Glutamatergic neuron (in vitro differentiated cells): ENCODE results near the gene LRRC8C. TPM values are rescaled to one million over a fixed set of nuclear protein-coding genes. Genes with fewer than 3 reads are reported as not detected.

Experiments used
- DNase-seq: peaks from one replicate; pipeline ENCODE4 v3.0.0; 2022
- H3K27ac Mint-ChIP-seq: one replicate; pipeline ENCODE4 v1.8.0; 2020; ENCODE audit warnings: mild to moderate bottlenecking, mixed read lengths, inconsistent platforms; ENCODE audit not compliant: unreplicated experiment
- H3K27me3 Mint-ChIP-seq: one replicate; pipeline ENCODE4 v1.8.0; 2020; ENCODE audit warnings: mild to moderate bottlenecking, moderate library complexity, mixed read lengths, inconsistent platforms; ENCODE audit not compliant: unreplicated experiment
- H3K36me3 Mint-ChIP-seq: one replicate; pipeline ENCODE4 v1.8.0; 2020; ENCODE audit warnings: mild to moderate bottlenecking, mixed read lengths, inconsistent platforms; ENCODE audit not compliant: unreplicated experiment
- H3K4me1 Mint-ChIP-seq: one replicate; pipeline ENCODE4 v1.8.0; 2020; ENCODE audit warnings: mild to moderate bottlenecking, low read depth, mixed read lengths, inconsistent platforms; ENCODE audit not compliant: unreplicated experiment
- H3K4me3 Mint-ChIP-seq: one replicate; pipeline ENCODE4 v1.8.0; 2020; ENCODE audit warnings: mild to moderate bottlenecking, mixed read lengths, inconsistent platforms; ENCODE audit not compliant: unreplicated experiment
- H3K9me3 Mint-ChIP-seq: one replicate; pipeline ENCODE4 v1.8.0; 2020; ENCODE audit warnings: mild to moderate bottlenecking, moderate library complexity, mixed read lengths, inconsistent platforms; ENCODE audit not compliant: unreplicated experiment
- total RNA-seq: library from RNA; stranded (reverse); fragmentation: NEBNext Ultra II Directional; extraction: Animal tissue kit (Norgen Biotek cat#: 25700); gene quantifications from one replicate; pipeline ENCODE4 v1.2.1, GENCODE V29; 2021; ENCODE audit not compliant: unreplicated experiment
- TF ChIP-seq, protein P1 (sequence below): fragments of 200-600 bp; sonication (generic); IDR thresholded peaks from one replicate; pipeline ENCODE4 v1.5.0; 2021; ENCODE audit not compliant: partially characterized antibody, unreplicated experiment

Gene LRRC8C
- total RNA-seq, 1 donor from 2014 or later = 2.6 TPM

DNA sequence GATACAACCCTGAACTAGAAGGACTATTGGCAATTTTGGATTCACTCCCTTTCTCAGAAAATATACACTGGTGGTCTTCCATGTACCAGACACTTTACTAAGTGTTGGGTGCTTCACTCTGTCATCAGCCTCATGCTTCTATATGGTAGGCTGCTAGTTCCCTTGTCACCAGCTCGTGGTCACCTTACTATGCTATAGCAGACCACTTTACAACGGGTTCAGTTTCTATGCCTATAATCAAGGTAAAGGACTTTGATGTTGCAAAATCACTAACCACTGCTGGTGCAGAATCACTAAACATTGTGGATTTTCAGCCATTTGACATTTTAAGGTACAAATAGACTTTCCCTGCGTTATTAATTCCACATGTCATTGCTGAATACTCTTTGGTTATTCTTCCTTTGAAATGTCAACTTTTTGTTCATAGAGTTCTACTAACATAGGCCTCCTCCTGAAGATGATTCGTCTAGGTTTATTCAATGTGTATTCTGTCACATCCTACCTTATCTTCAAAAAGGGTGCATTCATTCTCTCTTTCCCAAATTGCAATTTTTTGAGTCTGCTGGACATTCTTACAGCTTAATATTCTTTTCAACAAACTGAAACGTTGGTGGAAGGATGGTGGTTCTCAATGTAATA lies 78.3 kb downstream of the LRRC8C start:
- no peaks in the 10 kb centered on the region for H3K36me3 Mint-ChIP-seq
- H3K4me3 Mint-ChIP-seq = no peak overlapping the region
- TF ChIP-seq, protein P1, sequence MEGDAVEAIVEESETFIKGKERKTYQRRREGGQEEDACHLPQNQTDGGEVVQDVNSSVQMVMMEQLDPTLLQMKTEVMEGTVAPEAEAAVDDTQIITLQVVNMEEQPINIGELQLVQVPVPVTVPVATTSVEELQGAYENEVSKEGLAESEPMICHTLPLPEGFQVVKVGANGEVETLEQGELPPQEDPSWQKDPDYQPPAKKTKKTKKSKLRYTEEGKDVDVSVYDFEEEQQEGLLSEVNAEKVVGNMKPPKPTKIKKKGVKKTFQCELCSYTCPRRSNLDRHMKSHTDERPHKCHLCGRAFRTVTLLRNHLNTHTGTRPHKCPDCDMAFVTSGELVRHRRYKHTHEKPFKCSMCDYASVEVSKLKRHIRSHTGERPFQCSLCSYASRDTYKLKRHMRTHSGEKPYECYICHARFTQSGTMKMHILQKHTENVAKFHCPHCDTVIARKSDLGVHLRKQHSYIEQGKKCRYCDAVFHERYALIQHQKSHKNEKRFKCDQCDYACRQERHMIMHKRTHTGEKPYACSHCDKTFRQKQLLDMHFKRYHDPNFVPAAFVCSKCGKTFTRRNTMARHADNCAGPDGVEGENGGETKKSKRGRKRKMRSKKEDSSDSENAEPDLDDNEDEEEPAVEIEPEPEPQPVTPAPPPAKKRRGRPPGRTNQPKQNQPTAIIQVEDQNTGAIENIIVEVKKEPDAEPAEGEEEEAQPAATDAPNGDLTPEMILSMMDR = no peak
- DNase-seq = no peak
- H3K9me3 Mint-ChIP-seq = no peaks in the 10 kb centered on the region
- H3K4me1 Mint-ChIP-seq = no peaks in the 10 kb centered on the region
- H3K27ac Mint-ChIP-seq = no peak overlapping the region
- H3K27me3 Mint-ChIP-seq = no peaks in the 10 kb centered on the region

DNA sequence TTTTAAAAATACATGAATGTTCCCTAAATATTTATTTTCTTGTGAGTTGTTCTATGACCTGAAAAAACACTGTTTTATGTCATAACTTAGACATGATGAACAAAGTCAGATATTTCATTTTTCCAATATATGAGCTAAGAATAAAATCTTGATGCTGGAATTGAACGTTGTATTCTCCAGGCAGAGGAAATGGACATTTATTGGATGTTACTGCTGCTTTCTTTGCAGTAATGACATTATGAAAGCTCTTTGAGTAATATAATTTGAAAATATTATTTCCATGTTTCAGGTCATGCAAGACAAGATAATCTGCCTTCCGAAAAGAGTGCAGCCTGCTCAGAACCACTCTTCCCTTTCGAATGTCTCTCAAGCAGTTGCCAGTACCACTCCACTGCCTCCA lies 79.5 kb downstream of the LRRC8C start:
- Mint-ChIP-seq H3K36me3 (no peaks in the 10 kb centered on the region), H3K9me3 (no peaks in the 10 kb centered on the region), H3K4me3 (no peak overlapping the region), H3K27ac (no peak overlapping the region), H3K4me1 (no peaks in the 10 kb centered on the region), H3K27me3 (no peaks in the 10 kb centered on the region)
- DNase-seq = no peak
- TF ChIP-seq, protein P1 = no peak

DNA sequence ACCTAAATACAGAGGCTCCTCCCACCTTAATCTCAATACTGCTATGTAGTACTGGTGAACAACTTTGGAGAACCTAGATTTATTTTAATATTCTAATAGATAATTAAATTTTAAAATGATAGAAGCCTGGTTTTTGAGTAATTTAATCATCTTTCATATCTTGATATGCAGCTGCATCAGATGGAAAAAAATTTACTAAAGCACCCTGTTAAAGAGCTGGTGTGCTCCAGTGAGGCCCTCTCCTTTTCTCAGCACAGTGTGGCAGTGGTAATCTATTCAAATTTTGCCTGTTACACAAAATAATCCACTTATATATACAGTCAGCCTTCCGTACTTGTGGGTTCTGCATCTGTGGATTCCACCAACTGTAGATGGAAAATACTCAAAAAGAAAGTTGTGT lies 82.8 kb downstream of the LRRC8C start:
- Mint-ChIP-seq H3K9me3 (no peaks in the 10 kb centered on the region), H3K36me3 (no peaks in the 10 kb centered on the region), H3K4me1 (peaks cover 4% of the 10 kb centered on the region), H3K27ac (no peak overlapping the region), H3K4me3 (no peak overlapping the region), H3K27me3 (no peaks in the 10 kb centered on the region)
- no peak for DNase-seq
- TF ChIP-seq, protein P1 = no peak

DNA sequence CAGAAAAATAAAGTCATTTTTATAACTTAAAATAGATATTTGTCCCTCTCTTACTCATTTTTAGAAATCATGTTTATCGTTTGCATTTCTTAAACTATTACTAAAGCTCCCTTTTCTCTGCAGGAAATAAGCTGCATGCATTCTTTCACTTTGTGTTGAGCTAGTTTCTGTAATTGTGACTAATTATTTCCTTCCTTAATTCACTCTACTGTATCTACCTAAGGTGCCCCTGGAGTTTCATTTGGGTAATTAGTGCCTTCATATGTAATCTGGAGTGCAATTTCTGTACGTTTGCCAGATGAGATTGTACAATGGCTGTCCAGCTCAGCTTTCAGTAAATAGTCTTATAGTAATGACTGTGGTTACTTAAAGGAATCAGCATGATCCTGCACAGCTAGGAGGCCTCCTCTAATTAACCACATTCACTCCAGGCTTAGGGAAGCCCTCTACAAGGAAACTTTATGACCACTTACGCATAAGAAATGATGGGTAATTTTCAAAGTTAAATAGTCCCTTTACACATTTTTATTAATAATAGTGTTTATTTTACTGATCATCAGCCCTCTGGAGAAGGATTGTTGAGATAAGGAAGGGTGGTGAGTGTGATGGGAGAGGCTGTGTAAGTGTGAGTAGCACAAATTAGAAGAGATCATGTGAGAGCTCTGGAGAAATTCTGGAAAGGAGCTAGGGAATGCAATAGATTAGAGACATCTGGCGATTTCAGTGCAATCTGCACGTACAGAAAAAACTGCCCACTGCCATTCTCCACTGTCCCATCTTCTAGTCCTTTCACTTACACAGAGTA lies 86.8 kb downstream of the LRRC8C start:
- DNase-seq = no peak
- peaks cover 4% of the 10 kb centered on the region for H3K4me1 Mint-ChIP-seq

More for the DNA sequence above, 86.8 kb downstream of the LRRC8C start:
- no peaks in the 10 kb centered on the region for H3K27me3 Mint-ChIP-seq
- no peak overlapping the region for H3K27ac Mint-ChIP-seq
- H3K9me3 Mint-ChIP-seq = no peaks in the 10 kb centered on the region
- TF ChIP-seq, protein P1 = no peak
- no peak overlapping the region for H3K4me3 Mint-ChIP-seq
- no peaks in the 10 kb centered on the region for H3K36me3 Mint-ChIP-seq
